GM12878 (cell line): ENCODE results near the gene ERCC2.

Experiments
- CBX5 ChIP-seq: sonication (generic); IDR thresholded peaks from 2 replicates; pipeline ENCODE4 v1.6.1; 2016; ENCODE audit warnings: low read depth, moderate library complexity, mild to moderate bottlenecking, inconsistent platforms
- CTCF ChIP-seq, 3 experiments: IDR thresholded peaks in 2 of 3; conservative IDR thresholded peaks in 1 of 3; 2 replicates each; pipeline ENCODE4 v1.5.1; 2011; ENCODE audit warnings: low read depth in 3 of 3, low read length in 3 of 3, mild to moderate bottlenecking in 3 of 3, control low read depth in 2 of 3, moderate library complexity in 2 of 3, inconsistent platforms in 1 of 3, mixed read lengths in 1 of 3; ENCODE audit not compliant: control insufficient read depth in 2 of 3, insufficient read depth in 1 of 3; ENCODE audit errors: extremely low read depth in 1 of 3
- GABPA ChIP-seq: IDR thresholded peaks from 2 replicates; pipeline ENCODE4 v1.6.1; 2014; ENCODE audit warnings: antibody characterized with exemption, low read depth, mild to moderate bottlenecking, inconsistent platforms
- HCFC1 ChIP-seq: fragments of 150-350 bp; IDR thresholded peaks from 2 replicates; pipeline ENCODE4 v1.6.1; 2014; ENCODE audit warnings: low read length
- IKZF1 ChIP-seq: fragments of 450-650 bp; conservative IDR thresholded peaks from 2 replicates; pipeline ENCODE4 v1.6.1; 2017; ENCODE audit warnings: antibody characterized with exemption, mild to moderate bottlenecking
- MTA2 ChIP-seq: fragments of 450-650 bp; IDR thresholded peaks from 2 replicates; pipeline ENCODE4 v1.6.1; 2016; ENCODE audit warnings: low read depth, mild to moderate bottlenecking, moderate library complexity
- POLR2A ChIP-seq: IDR thresholded peaks from 2 replicates; pipeline ENCODE4 v1.6.1; 2011; ENCODE audit warnings: low read depth, mild to moderate bottlenecking, low read length
- RELA ChIP-seq: fragments of 450-650 bp; IDR thresholded peaks from 2 replicates; pipeline ENCODE4 v1.8.0; 2014; ENCODE audit warnings: borderline replicate concordance; ENCODE audit not compliant: partially characterized antibody
- REST ChIP-seq: IDR thresholded peaks from 2 replicates; pipeline ENCODE4 v1.6.1; 2012; ENCODE audit warnings: mild to moderate bottlenecking, low read depth, low read length
- SREBF2 ChIP-seq: IDR thresholded peaks from 2 replicates; pipeline ENCODE4 v1.6.1; 2012; ENCODE audit warnings: mild to moderate bottlenecking, low read length
- SUPT20H ChIP-seq: IDR thresholded peaks from 2 replicates; pipeline ENCODE4 v1.6.1; 2011; ENCODE audit warnings: low read depth, mild to moderate bottlenecking, low read length, moderate library complexity, borderline replicate concordance; ENCODE audit not compliant: control insufficient read depth
- TCF7 ChIP-seq: IDR thresholded peaks from 2 replicates; pipeline ENCODE4 v1.6.1; 2014; ENCODE audit warnings: antibody characterized with exemption, borderline replicate concordance
- ZBTB11 ChIP-seq: fragments of 450-650 bp; formaldehyde crosslinking; IDR thresholded peaks from 2 replicates; pipeline ENCODE4 v1.5.0; 2022; ENCODE audit warnings: mild to moderate bottlenecking, missing genetic modification characterization

DNA sequence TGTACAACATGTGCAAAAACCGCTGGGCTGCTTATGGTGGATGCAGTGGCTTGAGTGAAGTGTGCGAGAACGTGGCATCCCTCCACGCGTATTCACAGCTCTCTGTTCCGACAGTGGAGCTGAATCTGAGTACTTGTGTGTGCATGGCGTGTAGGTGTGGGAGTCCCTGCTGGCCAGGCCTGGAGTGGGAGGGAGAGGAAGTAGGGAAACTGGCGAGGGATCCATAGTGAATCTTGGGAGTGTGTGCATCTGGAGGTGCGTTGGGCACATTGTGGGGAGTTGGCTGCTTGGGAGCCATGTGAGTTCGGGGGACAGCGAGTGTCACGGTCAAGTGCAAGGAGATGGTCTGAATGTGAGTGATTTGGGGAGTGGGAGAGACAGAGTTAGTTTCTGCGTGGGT, 27.5 kb downstream of the ERCC2 start:
- TF ChIP-seq MTA2 (no peak), REST (no peak), HCFC1 (no peak), CTCF (IDR thresholded peaks at IDR 0.05 in 2 of 3, conservative IDR thresholded peaks at IDR 0.05 in 1 of 3; ENCODE audit: control insufficient read depth in 2 of 3, extremely low read depth in 1 of 3, insufficient read depth in 1 of 3, low read depth in 3 of 3, low read length in 3 of 3) (no peak), SUPT20H (no peak), GABPA (no peak), RELA (no peak), ZBTB11 (no peak), POLR2A (no peak), SREBF2 (no peak), CBX5 (no peak), IKZF1 (no peak), TCF7 (no peak)
